ENCODE results near the gene EPB41L4B.

DNA sequence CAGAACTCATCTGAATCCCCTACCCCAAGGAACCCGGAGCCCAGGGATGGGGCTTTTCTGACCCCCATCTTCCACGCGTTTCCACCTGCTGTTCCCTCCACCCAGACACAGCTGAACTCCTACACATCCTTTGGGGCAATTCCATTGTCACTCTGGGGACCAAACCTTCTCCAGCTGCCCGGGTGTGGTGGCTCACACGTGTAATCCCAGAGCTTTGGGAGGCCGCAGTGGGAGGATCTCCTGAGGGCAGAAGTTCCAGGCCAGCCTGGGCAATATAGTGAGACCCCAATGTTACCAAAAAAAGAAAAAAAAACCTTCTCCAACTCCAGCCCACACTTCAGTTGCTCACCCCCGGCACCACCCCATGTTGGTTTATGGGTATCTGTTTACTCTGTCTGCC lies 8.1 kb downstream of the EPB41L4B start:
- TF ChIP-seq EZH2phosphoT487 (IDR thresholded peaks at IDR 0.05; ENCODE audit: borderline replicate concordance) = no peak
- TF ChIP-seq ZNF274 (IDR thresholded peaks at IDR 0.05; ENCODE audit: low read depth, low read length) = no peak
- TF ChIP-seq SIN3A (IDR thresholded peaks at IDR 0.05; ENCODE audit: low read depth) = no peak
- TF ChIP-seq, protein P1, sequence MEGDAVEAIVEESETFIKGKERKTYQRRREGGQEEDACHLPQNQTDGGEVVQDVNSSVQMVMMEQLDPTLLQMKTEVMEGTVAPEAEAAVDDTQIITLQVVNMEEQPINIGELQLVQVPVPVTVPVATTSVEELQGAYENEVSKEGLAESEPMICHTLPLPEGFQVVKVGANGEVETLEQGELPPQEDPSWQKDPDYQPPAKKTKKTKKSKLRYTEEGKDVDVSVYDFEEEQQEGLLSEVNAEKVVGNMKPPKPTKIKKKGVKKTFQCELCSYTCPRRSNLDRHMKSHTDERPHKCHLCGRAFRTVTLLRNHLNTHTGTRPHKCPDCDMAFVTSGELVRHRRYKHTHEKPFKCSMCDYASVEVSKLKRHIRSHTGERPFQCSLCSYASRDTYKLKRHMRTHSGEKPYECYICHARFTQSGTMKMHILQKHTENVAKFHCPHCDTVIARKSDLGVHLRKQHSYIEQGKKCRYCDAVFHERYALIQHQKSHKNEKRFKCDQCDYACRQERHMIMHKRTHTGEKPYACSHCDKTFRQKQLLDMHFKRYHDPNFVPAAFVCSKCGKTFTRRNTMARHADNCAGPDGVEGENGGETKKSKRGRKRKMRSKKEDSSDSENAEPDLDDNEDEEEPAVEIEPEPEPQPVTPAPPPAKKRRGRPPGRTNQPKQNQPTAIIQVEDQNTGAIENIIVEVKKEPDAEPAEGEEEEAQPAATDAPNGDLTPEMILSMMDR (IDR thresholded peaks at IDR 0.05 in 2 of 3, conservative IDR thresholded peaks at IDR 0.05 in 1 of 3; ENCODE audit: borderline replicate concordance in 1 of 3, insufficient read depth in 1 of 3, low read depth in 2 of 3, low read length in 2 of 3) = no peak
- TF ChIP-seq SP1 (IDR thresholded peaks at IDR 0.05; ENCODE audit: low read depth) = no peak
